Caco-2 (cell line): ENCODE data around the gene VDAC2. TPM values are rescaled to one million over a fixed set of nuclear protein-coding genes. Genes with fewer than 3 reads are reported as not detected.

ENCODE experiments used
- BruUV-seq: library from RNA; stranded (reverse); fragments of 400-500 nt; replicated peaks from 2 replicates; lab custom pipeline; 2021; lab: Mats Ljungman, UMichigan
- CTCF ChIA-PET: fragments of 300-600 bp; sonication (Branson Sonifier 250); formaldehyde crosslinking; loops from one replicate; lab custom pipeline; 2022; ENCODE audit warnings: antibody characterized with exemption; lab: Charles Lee
- POLR2A ChIA-PET: fragments of 300-600 bp; sonication (Branson Sonifier 250); formaldehyde crosslinking; loops from one replicate; lab custom pipeline; 2022; ENCODE audit warnings: antibody characterized with exemption; lab: Charles Lee
- DNase-seq, 2 experiments: peaks; one replicate each; pipeline versions ENCODE4 v3.0.0 to v3.0.0-alpha.2; 2020 to 2022
- H3K27me3 ChIP-seq: replicated peaks from 2 replicates; pipeline ENCODE4 v1.6.0; 2011; ENCODE audit warnings: low read length; ENCODE audit not compliant: control insufficient read depth, insufficient read depth
- H3K36me3 ChIP-seq: 2 replicates; pipeline ENCODE4 v1.5.1; 2011; ENCODE audit warnings: low read length; ENCODE audit not compliant: control insufficient read depth, insufficient read depth
- H3K4me1 ChIP-seq: fragments of 250-450 bp; sonication (Bioruptor Pico); 2 replicates; pipeline ENCODE4 v1.5.1; 2020; ENCODE audit warnings: mild to moderate bottlenecking
- H3K4me3 ChIP-seq: 2 replicates; pipeline ENCODE4 v1.5.1; 2011; ENCODE audit warnings: low read depth, mild to moderate bottlenecking, control low read depth, low read length
- H3K9me3 ChIP-seq: fragments of 250-450 bp; sonication (Bioruptor Pico); 2 replicates; pipeline ENCODE4 v1.5.1; 2020; ENCODE audit warnings: mild to moderate bottlenecking, moderate library complexity
- H3K27ac Mint-ChIP-seq: one replicate; pipeline ENCODE4 v1.8.0; 2022; ENCODE audit warnings: mixed read lengths; ENCODE audit not compliant: unreplicated experiment
- H3K27me3 Mint-ChIP-seq: one replicate; pipeline ENCODE4 v1.8.0; 2022; ENCODE audit warnings: mixed read lengths; ENCODE audit not compliant: insufficient read depth, unreplicated experiment
- H3K36me3 Mint-ChIP-seq: one replicate; pipeline ENCODE4 v1.8.0; 2022; ENCODE audit warnings: mild to moderate bottlenecking, mixed read lengths; ENCODE audit not compliant: insufficient read depth, unreplicated experiment
- H3K4me1 Mint-ChIP-seq: one replicate; pipeline ENCODE4 v1.8.0; 2022; ENCODE audit warnings: low read depth, mixed read lengths; ENCODE audit not compliant: unreplicated experiment
- H3K4me3 Mint-ChIP-seq: one replicate; pipeline ENCODE4 v1.8.0; 2022; ENCODE audit warnings: mild to moderate bottlenecking, moderate library complexity, mixed read lengths; ENCODE audit not compliant: unreplicated experiment
- H3K9me3 Mint-ChIP-seq: one replicate; pipeline ENCODE4 v1.8.0; 2022; ENCODE audit warnings: mixed read lengths; ENCODE audit not compliant: unreplicated experiment
- CTCF ChIP-seq, 2 experiments: fragments of 200-600 bp in 1 of 2; IDR thresholded peaks; 1 replicate in 1 of 2; 2 replicates in 1 of 2; pipeline versions ENCODE4 v1.5.1 to v1.8.0; 2011 to 2022; ENCODE audit warnings: antibody characterized with exemption in 1 of 2, control low read depth in 1 of 2, inconsistent platforms in 1 of 2, low read depth in 1 of 2, low read length in 1 of 2, mild to moderate bottlenecking in 1 of 2, moderate library complexity in 1 of 2; ENCODE audit not compliant: insufficient read depth in 1 of 2, severe bottlenecking in 1 of 2, unreplicated experiment in 1 of 2
- intact Hi-C: fragments of 100-400 bp; cut with micrococcal nuclease; formaldehyde crosslinking; loops from one replicate; pipeline ENCODE4 v1.10.0; 2022; ENCODE audit not compliant: unreplicated experiment
- total RNA-seq: library from RNA; stranded (reverse); gene quantifications from 2 replicates; pipeline ENCODE4 v1.2.3, GENCODE V29; 2022

VDAC2 gene
- total RNA-seq, 1 experiment from 2014 or later = 244 TPM

GRCh38 chr10:75247797-75248196, 37.2 kb downstream of the VDAC2 start:
- Histone ChIP-seq H3K4me1 (peaks cover 5% of the 10 kb centered on the region; the same call in 1 of the 2 replicates), H3K9me3 (no peaks in the 10 kb centered on the region), H3K36me3 (no peaks in the 10 kb centered on the region), H3K27me3 (no peaks in the 10 kb centered on the region), H3K4me3 (no peak overlapping the region)
- POLR2A ChIA-PET = no interaction called here
- no peaks in the 10 kb centered on the region for H3K27me3 Mint-ChIP-seq
- CTCF ChIA-PET = no interaction called here
- H3K27ac Mint-ChIP-seq = no peak overlapping the region
- intact Hi-C loops = no loop called here
- no TSS peak for BruUV-seq
- peaks cover 7% of the 10 kb centered on the region for H3K9me3 Mint-ChIP-seq
- no peaks in the 10 kb centered on the region for H3K36me3 Mint-ChIP-seq
- H3K4me1 Mint-ChIP-seq = no peaks in the 10 kb centered on the region
- no peak for DNase-seq
- H3K4me3 Mint-ChIP-seq = no peak overlapping the region
- TF ChIP-seq CTCF (IDR thresholded peaks at IDR 0.05; ENCODE audit: insufficient read depth in 1 of 2, low read depth in 1 of 2, low read length in 1 of 2, severe bottlenecking in 1 of 2, unreplicated experiment in 1 of 2) = no peak

GRCh38 chr10:75250934-75251333, 40.3 kb downstream of the VDAC2 start:
- Histone ChIP-seq H3K9me3 (peaks cover 8% of the 10 kb centered on the region; the same call in 1 of the 2 replicates), H3K27me3 (no peaks in the 10 kb centered on the region), H3K4me1 (no peaks in the 10 kb centered on the region; the same call in 1 of the 2 replicates), H3K36me3 (no peaks in the 10 kb centered on the region), H3K4me3 (no peak overlapping the region)
- no peak for DNase-seq
- ChIA-PET POLR2A (no interaction called here), CTCF (no interaction called here)
- H3K27me3 Mint-ChIP-seq = no peaks in the 10 kb centered on the region
- no peak overlapping the region for H3K4me3 Mint-ChIP-seq
- no peak for TF ChIP-seq CTCF (IDR thresholded peaks at IDR 0.05; ENCODE audit: insufficient read depth in 1 of 2, low read depth in 1 of 2, low read length in 1 of 2, severe bottlenecking in 1 of 2, unreplicated experiment in 1 of 2)
- H3K27ac Mint-ChIP-seq = no peak overlapping the region
- intact Hi-C loops = no loop called here
- no TSS peak for BruUV-seq
- no peaks in the 10 kb centered on the region for H3K36me3 Mint-ChIP-seq
- peaks cover 24% of the 10 kb centered on the region for H3K9me3 Mint-ChIP-seq
- H3K4me1 Mint-ChIP-seq = no peaks in the 10 kb centered on the region

- Mint-ChIP-seq H3K4me3 (no peak overlapping the region), H3K4me1 (no peaks in the 10 kb centered on the region), H3K27ac (no peak overlapping the region), H3K27me3 (no peaks in the 10 kb centered on the region), H3K9me3 (peaks cover 24% of the 10 kb centered on the region), H3K36me3 (no peaks in the 10 kb centered on the region)
- Histone ChIP-seq H3K4me3 (no peak overlapping the region), H3K36me3 (no peaks in the 10 kb centered on the region), H3K27me3 (no peaks in the 10 kb centered on the region), H3K4me1 (no peaks in the 10 kb centered on the region), H3K9me3 (peaks cover 8% of the 10 kb centered on the region; the same call in 1 of the 2 replicates)
- intact Hi-C loops = no loop called here
- TF ChIP-seq CTCF (IDR thresholded peaks at IDR 0.05; ENCODE audit: insufficient read depth in 1 of 2, low read depth in 1 of 2, low read length in 1 of 2, severe bottlenecking in 1 of 2, unreplicated experiment in 1 of 2) = no peak
- DNase-seq = no peak
- no TSS peak for BruUV-seq
- ChIA-PET CTCF (interaction anchor here (0.6 kb wide), 1 partner anchor 19 kb away, joined by 3 read pairs; no protein-coding TSS in a partner anchor), POLR2A (no interaction called here)
These were observed 43.0 kb downstream of the VDAC2 start for GRCh38 chr10:75253281-75254220.
